SKM-1 (cell line): Measurements from ENCODE around the gene TCERG1L.

Experiments used
- DNase-seq: peaks from one replicate; lab custom pipeline; 2025; ENCODE audit not compliant: unreplicated experiment; lab: John Stamatoyannopoulos, UW

The TCERG1L gene

DNA sequence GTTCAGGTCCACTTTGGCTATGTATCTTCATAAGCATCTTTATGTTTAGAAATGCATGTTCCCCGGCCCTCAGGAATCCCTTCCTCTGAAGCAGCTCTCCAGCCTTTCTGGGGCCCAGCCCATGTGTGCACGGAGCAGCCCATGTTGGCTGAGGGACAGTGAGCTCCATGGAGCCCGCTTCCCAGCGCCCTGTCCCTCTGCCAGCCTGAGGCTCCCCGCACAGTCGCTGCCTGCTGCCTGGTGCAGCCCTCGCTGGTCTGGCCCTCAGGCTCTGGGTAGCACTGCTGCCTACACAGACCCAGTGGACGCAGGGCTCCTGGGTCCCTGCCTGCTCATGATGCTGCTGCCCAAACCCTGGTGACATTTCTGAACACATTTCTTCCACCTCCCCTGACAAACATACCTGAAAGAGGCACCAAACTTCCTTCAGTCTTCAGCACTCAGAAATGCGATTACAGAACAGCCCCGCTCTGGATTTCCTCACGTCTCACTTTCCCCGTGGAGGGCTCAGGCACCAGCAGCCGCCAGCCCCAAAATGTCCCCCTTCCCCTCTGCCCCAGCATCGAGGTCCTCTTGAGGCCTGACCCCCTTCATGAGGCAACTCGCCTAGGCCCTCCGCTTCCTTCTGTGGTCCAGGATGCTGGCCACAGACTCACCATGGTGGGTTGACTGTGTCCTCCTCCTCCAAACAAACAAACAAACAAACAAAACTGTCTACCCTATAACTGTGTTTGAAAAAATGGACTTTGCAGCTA is 5.0 kb upstream of the TCERG1L start:
- no peak for DNase-seq

DNA sequence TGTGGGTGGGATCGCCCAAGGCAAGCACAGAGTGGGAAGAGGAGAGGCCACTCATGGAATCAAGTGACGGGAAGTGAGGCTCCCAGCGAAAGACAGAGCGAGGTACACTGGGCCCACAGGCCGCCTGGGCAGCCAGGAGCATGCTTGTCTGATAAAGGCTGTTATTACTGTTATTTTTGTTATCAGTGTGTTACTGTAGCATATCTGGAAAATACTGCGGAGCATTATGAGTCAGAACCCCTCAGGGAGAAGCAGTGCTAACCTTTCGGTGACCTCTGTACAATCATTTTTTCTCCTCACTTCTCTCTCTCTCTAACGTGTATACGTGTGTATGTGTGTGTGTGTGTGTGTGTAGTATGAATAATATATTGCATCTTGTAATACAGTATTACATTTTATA is 3.8 kb upstream of the TCERG1L start:
- no peak for DNase-seq

DNA sequence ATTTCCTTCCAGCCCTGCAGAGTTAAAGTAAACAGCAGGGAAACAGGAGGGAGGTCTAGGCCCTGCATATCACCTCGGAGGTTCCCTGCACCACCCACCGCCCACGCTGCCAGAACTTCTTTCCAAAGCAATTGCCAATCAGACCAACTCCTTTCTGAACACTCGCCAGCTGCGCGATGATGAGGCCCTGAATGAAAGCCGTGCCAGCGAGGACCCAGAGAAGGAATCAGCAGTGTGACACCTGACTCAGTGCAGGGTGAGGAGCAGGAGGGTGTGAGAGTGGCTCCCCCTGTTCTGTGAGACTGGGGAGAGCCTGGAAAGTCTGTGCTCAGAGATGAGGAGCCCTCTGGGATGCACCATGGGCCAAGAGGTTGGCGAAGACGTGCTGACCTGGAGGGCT is 3.3 kb upstream of the TCERG1L start:
- no peak for DNase-seq

DNA sequence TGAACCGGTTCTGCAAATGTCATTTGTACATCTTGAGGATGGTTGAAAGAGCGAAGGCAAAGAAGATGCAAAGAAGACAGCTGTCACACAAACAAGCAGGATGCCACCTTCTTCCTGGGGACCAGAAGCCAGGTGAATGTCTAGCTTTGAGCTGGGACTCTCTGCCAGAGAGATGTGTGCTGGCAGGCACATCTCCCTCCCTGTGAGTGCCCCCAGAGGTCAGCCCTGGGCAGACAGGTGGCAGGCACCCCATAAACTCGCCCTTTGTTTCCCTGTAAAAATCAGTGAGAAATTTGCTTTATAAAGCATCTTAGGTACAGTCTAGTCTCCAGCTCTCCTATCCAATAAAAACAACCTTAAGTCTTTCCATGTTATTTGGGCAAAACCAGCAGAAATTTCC is 2.6 kb upstream of the TCERG1L start:
- DNase-seq = no peak

DNA sequence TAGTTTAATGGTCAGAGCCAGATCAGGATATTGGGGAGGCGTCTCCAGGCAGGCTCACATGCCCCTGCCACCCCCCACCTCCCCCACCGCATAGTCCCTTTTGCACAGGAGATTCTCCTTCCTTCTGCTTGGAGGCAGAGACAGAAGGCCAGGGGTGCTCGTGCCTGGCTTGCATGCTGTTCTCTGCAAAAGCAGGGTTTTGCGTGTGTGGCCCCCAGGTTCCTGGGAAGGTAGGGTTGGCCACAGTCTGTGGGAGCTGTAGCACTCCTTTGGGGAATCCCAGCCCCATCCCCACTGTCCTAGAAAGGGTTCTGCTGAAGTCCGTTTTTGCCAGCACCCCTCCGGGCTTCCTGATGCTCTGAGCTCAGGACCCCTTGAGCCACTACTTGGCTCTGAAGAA is 1.9 kb upstream of the TCERG1L start:
- no peak for DNase-seq

DNA sequence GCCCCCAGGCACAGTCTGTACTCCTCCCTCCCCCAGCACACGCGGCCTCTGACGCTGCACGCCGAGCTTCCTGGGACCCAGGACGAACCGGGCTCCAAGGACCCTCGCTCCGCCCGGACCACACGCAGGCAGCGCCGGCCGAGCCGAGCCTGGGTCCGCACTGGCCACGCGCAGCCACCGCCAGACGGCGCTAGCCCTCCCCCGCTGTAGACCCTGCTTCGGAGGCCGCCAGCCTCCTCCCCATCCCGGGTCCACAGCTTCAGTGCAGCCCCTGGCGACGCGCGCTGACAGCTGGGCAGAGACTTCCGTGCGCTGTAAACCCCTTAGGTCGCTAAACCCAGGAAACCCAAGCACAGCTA is 936 bp upstream of the TCERG1L start:
- DNase-seq = no peak

DNA sequence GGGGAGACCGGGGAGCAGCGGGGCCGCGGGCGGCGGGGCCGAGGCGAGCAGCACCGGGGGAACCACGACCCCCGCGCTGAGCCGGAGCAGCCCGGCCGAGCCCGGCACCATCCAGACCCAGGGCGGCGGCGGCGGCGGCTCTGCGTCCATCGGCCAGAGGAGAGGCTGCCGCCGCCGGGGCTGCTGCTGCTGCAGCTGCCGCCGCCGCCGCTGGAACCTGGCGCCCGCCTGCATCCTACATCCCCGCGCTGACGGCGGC is 190 bp downstream of the TCERG1L start:
- no peak for DNase-seq

DNA sequence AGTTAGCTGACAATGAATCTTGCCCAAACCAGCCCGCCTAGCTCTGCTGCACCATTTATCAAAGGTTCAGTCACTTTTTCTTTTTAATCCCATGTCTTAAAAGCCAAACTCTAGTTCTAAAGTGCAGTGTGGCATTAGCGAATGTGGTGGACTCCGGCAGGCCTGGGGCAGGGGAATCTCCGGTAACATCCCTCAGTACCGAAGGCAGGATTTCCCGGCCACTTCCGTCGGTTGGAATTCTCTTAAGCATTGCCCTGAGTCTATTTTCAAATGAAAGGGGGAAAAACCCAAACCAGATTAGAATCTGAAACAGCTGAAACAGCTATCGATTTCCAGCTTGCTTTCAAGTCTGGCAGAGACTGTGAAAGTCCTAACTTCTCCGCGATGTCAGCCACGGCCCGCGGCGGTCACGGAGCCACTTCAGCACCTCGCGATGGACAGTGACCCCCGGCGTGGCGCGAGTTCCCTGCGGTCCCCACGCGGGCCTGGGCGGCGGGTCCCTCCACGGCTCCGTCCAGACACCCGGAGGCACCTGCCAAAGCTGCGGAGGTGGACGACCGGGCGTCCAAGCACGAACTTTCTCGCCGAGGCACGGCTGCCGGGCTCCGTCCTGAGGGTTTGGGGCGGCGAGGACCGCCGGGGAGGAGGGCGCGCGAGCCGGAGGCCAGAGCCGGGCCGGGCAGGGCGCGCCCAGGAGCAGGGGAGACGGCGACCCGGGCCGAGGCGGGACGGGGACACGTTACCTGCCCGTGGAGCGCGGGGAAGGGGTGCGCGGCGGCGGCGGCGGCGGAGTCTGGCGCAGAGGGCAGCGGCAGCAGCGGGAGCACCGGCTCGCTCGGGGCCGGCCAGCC is 745 bp downstream of the TCERG1L start:
- no peak for DNase-seq

DNA sequence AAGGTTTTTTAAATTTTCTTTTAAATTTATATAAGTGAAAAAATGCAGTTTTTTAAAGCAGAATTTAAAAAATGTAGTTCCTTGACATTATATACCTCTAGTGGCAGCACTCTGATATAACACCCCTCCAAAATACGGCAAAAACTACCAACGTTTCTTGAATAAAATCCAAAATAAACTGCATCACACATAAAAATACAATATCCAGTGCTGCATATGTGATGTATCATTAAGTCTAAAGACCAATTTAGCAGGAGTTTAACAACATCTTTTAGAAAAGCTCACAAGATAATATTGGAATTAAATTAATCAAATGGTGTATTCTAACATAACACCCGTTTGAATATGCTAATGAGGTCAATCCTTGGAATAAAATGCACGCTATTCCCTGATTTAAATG is 1.4 kb downstream of the TCERG1L start:
- no peak for DNase-seq

DNA sequence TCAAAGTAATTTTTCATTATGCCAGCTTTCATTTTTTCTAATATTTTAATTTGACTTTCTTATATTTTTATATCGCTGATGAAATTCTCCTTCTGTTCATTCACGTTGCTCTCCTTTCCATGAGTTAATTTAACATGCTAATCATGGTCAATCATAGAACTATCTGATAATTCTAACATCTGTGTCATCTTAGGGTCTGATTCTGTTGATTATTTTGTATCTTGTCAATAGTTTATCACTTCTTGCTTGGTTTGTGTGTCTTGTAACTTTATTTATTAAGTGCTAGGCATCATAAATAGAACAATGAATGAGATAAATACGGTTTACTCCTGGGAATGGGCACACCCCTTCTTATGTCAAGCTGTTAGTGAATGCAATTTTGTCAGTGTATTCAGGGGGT is 11.0 kb downstream of the TCERG1L start:
- no peak for DNase-seq

DNA sequence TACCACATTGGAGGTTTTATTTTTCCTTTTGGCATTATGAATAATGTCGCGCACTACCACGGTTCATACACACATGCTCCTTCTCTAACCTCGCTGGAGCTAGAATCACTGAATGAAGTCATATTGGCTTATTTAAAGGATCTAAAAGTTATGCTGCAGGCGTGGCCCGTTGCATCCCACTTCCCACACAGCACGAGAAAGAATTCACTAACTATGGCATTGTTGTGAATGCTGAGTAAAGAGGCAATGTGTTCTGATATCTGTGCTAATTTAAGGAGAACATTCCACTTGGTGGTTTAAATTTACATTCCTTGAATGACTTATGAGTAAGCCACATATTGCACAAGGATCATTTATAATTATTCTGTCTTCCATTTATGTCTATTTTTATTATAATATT is 20.7 kb downstream of the TCERG1L start:
- no peak for DNase-seq

DNA sequence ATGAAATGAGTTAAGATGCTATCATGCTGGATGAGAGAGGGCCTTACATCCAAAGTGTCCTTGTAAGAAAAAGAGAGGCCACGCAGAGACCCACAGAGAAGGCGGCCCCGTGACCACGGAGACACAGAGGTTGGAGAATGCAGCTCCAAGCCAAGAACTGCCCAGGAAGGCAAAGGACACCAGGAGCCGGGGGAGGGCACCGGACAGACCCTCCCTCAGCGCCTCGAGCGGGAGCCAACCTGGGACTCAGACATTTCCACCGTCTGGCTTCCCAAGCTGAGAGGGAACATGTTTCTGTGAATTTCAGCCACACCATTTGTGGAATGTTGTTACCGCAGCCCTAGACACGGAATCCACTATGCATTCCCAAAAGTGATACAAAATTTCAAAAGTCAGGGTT is 22.9 kb downstream of the TCERG1L start:
- no peak for DNase-seq

DNA sequence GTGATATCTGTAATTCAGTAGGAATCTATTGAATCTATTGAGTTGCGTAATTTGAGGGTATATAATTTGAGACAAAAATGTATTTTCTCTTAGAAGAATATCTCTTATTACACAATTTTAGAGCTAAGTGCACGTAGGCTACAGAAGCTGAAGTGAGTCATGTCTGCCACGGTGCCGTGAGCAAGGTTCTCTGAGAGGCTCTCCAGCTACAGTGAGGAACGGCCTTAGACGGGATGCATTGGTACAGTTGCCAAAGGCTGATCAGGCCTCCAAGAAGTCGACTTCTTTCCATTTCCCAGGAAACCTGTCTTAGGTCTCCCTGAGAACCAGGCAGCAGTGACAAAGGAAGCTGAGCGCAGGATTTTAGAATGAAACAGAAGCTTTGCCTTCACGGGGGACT is 28.6 kb downstream of the TCERG1L start:
- DNase-seq = no peak

DNA sequence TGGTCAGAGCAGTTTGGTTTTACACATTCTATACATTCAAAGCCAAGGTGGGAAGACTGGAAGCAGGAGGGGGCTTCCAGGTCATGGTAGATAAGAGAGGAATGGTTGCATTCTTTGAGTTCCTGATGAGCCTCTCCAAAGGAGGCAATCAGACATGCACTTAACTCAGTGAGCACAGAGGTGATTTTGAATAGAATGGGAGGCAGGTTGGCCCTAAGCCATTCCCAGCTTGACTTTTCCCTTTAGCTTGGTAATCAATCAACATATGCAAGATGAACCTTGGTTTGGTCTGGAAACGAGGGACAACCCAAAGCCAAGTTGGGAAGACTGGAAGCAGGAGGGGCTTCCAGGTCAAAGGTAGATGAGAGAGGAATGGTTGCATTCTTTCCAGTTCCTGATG is 31.4 kb downstream of the TCERG1L start:
- DNase-seq = no peak

DNA sequence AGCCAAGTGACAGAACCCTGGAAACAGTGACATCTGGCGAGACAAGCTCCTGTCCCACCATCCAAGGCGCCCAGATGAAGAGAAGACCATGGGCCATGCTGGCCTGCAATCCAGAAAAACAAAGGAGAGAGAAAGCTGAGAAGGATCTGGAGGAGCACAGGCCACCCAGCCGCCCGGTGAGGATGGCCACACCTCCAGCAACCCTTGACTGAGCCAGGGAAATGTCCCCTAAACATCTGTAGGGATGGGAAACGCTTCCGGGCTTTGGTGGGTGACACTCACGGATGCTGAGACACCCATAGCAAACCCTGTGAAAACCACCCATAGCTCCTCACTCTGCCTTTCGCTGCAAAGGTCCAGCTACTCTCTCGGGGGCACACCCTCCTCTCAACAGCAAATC is 32.0 kb downstream of the TCERG1L start:
- DNase-seq = no peak

DNA sequence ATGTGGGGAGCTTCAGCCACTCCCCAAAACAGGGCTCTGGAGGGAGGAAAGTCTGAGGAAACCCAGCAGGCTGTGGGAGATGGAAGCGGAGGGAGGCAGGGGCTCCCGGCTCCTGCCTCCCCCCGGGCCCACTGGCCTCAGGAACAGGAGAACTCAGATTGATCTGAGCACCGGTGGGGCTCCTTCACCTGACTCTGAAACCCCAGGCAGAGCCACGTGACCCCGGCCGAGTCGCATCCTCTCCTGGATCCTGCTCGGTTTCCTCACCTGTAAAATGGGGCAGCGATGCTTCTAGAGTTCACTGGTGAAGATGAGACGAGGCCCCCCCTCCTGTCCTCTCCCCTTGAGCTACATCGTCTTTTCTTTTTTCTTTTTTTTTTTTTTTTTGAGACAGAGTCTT is 33.6 kb downstream of the TCERG1L start:
- no peak for DNase-seq

DNA sequence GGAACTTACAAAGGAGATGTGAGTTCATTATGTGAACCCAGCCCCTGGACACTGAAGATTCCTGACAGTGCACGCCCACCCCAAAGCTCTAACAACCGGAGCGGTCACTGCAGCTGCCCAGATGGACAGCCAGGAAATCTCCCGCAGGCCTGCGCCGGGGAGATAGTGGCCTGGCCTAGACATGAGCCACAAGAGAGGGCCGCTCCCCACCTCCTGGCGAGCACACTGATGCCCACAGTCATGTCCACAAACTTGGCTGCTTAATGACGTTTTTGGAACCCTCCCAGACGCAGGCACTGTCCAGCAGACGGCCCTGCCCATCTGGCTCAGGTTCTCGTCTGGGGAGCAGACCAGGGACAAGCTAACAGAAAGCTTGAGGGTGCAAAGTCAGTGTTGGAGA is 34.2 kb downstream of the TCERG1L start:
- no peak for DNase-seq

DNA sequence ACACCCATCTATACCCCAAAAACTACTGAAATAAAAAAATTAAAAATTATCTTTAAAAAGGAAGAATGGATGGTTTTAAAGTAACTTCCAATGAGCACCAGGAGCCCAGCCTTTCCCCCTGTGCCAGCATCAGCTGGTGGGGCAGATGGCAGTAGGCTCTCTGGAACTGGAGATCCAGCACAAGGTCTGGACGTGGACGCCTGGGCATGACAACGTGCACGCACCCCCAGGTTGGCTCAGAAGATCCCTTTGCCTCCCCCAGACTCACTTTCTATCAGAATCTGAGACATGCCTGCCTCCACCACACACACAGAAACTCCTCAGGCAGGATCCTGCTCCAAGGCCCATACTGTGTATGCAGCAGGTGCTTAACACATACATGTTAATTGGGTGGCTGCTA is 35.8 kb downstream of the TCERG1L start:
- no peak for DNase-seq

DNA sequence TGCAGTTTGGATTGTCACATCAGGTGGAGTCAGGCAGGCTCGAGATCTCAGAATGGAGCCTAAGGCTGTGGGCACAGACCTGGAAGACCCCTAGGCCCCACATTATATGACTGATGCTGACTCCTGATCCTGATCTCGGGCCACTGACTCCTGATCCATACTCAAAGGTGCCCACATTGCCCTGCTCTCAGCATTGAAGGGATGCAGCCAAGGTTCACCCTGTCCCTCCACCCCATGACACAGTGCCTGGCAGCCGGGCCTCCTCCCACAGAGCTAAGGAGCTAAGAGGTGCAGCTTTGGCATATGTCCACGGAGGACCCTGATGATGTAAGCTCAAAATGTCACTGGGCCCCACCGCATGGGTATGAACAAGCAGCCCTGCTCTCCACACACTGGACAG is 36.6 kb downstream of the TCERG1L start:
- DNase-seq = no peak

DNA sequence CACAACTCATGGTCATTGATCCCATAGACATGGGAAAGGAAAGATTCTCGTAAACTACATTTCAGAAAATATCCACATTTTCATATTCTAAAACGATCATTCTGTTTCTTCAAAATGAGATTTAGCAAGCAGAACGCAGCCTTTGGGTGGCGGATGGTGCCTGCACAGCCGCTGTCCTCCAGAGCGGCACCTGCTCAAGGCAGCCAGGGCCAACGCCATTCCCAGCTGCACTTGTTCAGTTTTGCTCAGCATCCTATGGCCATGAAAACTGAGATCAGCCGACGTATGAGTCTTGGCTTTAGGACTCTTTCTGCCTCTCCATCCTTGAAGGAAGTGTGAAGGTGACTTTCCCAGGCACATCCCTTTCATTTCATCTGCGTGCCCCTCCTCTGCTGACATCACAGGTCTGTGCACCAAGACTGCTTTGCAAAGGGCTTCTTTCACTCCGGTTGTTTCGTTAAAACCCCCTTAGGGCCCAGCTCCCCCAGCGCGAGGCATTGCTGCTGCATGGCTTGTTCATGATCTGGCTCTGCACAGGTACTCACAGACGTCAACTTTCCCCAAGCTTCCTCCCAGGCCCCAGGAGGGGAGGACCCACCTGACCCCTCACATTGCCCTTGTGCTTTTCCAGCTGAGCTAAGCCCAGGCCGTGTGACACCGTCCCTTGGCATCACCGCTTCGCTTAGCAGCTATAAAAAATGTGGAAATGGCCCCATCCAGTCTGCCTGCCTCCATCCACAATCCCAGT is 37.2 kb downstream of the TCERG1L start:
- DNase-seq = no peak

DNA sequence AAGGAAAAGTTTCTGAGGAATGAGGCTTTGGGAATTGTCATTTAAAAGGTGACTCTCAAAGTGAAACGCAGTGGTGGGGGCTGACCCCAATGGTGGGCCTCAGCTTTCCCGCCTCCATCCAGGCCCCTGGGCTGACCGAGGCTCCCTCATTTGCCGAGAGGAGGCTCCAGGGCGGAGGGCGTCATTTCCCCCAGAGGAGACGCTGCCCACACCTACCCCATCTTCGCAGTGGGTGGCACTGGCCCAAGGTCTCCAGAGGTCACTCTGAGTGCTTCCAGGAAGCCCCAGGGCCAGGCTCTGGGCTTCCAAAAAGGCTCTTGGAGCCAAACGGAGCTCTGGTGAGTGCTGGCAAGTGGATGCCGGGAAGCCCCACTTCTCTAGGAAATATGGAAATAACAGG is 38.0 kb downstream of the TCERG1L start:
- DNase-seq = no peak

DNA sequence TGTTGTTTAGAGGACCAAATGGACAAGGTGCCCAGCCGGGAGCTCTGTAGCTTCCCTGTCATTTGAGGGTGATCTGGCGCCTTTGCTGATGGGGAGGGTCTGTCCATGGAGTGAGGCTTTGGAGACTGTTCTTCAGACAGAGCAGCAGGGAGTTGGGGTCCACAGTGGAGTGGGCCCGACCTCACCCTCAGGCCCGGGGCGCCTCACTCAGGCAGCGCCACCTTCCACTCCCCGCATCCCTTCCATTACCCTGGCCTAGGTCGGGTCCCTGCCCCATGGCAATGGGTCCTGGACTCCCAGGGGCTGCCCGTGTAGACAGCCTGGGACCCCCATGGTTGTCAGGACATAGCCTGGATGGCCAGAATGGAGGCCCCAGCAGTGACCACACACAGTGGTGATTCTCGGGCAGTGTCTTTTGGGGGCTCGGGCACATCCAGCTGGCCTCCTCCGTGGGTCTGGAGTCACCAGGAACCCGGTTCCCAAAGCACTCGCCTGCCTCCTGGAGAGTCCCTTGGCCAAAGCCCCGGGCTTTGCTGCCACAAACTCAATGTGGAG is 38.5 kb downstream of the TCERG1L start:
- DNase-seq = no peak
